ENCODE measurements around the gene SORCS2.

SORCS2 gene

DNA sequence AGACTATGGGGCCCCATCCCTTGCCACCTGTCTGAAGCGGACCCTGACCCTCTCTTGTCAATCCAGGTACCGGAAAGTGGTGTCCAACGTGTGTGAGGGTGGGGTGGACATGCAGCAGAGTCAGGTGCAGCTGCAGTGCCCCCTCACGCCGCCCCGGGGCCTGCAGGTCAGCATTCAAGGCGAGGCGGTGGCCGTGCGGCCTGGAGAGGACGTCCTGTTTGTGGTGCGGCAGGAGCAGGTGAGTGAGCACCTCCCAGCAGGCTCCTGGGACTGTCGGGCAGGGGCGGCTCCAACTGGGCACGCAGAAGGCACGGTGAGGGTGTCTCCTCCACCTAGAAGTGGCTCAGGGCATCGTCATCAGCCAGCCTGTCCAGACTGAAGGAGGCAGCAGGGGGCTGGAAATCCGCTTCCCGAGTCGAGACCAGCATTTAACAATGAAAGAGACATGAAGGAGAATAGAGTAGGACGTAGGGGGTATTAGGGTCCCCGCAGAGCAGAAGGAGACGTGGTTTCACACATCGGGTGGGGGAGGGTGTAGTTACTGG lies 525.7 kb downstream of the SORCS2 start:
- FAIRE-seq: no peak
- DNase-seq (ENCODE audit: insufficient read length, low spot score): no peak

DNA sequence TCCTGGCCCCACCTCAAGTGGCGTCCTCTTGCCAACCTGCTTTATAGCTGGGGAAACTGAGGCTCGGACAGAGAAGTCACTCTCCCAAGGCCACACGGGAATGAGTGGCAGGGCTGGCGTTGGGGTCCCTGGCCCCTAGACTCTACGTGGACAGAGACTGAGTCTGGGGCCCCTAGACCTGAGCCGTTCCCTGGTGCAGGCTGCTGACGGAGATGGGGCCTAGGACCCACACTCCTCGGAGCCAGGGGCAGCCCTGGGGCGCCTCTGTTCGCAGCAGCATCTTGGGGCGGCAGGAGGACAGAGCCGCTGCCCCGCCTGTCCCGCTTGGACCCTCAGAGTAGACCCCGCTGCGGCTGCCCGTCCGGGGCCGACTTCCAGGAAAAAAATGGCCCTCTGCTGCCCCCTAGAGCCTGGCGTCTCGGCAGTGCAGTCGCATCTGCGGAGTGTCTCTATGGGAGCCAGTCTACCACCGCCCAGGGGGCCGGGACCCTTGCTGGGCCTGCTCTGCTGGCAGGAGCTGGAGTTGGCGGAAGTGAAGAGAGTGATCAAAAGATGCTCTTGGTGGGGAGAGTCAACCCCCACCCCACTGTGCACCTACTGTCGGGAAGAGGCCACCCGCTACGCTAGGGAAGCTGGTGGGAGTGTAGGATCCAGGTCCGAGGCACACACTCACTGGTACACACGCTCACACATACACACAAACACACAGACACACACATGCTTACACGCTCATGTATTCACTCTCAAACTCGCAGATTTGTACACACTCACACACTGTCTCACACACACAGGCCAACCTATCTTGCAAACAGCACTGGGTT lies 527.2 kb downstream of the SORCS2 start:
- DNase-seq (ENCODE audit: insufficient read length, low spot score): peak; percentile 84
- FAIRE-seq: peak; percentile 44

DNA sequence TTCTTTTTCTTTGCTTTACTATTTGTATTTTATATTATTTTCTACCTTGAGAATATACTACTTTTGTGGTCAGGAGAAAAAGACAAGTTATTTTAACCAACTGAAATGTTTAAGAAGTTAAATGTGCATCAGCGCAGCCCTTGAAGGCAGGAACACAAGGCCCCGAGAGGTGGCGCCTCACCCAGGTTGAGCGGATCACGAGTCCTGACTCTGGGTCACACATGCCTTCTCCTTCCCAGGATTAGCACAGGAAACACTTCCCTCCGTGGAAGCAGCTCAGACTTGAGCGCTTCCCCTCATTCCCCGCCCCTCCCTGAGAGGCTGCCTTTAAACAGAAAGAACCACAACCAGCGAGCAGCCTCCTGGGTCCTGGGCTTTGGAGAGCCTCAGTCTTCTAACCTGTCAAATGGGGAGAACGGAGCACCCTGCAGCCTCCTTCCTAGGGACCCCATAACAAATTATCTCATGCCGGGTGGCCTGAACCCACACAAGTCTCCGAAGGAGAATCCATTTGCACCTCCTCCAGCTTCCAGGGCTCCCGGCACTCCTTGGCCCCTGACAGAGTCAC lies 529.7 kb downstream of the SORCS2 start:
- DNase-seq (ENCODE audit: insufficient read length, low spot score) (no peak), FAIRE-seq (no peak)

DNA sequence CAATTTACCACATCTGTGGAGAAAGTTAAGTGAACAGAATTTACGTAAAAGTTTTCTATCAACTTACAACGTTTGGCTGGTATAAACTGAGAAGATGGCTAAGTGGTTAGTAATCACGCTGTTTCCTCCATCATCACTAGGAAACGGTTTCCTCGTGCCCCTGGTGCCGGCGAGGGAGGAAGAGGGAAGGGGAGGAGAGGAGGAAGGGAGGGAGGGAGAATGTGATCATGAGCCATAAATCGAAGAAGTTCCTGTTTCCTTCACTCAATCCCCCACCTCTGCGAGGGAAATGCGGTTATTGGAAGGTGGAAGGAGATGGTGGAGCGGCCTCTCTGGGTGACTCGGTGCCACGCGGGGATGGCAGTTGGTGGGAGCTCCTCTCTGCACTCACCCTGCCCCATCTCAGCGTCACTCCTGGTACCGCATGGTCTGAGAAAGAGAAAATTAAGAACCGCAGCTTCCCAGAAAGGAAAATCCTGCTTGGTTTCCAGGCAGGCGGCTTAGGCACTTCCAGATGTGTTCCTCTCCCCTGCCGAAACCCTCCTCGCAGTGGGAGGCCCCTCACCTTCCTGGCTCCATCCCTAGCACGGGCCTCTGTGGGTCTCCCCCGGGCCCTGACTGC lies 530.5 kb downstream of the SORCS2 start:
- FAIRE-seq: no peak
- DNase-seq (ENCODE audit: insufficient read length, low spot score): no peak

DNA sequence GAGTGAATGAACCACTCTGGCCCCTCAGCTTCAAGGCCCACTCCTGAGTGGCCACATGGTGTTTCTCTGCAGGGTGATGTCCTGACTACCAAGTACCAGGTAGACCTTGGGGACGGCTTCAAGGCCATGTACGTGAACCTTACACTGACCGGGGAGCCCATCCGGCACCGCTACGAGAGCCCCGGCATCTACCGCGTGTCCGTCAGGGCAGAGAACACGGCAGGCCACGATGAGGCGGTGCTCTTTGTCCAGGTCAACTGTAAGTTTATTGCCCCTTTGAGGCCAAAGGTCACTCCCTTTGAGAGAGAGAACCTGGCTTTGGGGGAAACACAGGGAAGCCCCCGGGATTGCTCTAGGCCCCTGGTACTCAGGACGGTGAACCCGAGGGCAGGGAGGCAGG lies 531.3 kb downstream of the SORCS2 start:
- DNase-seq (ENCODE audit: insufficient read length, low spot score) (no peak), FAIRE-seq (no peak)

DNA sequence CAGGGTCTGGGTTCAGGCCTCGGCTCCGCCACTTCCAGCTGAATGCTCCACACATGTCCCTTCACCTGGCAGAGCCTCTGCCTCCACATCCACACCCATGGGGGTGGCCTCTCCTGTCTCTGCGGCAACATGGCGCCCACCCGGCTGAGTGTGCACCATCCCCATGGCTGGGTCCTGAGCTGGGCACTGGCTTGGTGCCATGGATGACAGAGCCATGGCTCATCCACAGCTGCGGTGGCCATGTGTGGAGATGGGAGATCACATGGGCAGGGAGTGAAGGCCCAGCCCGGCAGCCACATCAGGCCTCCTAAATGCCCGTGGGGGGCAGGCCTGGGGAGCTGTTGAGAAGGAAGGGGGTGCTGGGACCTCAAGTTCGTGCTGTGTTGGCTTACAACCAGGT lies 533.6 kb downstream of the SORCS2 start:
- no peak for FAIRE-seq
- peak; percentile 18 for DNase-seq (ENCODE audit: insufficient read length, low spot score)

DNA sequence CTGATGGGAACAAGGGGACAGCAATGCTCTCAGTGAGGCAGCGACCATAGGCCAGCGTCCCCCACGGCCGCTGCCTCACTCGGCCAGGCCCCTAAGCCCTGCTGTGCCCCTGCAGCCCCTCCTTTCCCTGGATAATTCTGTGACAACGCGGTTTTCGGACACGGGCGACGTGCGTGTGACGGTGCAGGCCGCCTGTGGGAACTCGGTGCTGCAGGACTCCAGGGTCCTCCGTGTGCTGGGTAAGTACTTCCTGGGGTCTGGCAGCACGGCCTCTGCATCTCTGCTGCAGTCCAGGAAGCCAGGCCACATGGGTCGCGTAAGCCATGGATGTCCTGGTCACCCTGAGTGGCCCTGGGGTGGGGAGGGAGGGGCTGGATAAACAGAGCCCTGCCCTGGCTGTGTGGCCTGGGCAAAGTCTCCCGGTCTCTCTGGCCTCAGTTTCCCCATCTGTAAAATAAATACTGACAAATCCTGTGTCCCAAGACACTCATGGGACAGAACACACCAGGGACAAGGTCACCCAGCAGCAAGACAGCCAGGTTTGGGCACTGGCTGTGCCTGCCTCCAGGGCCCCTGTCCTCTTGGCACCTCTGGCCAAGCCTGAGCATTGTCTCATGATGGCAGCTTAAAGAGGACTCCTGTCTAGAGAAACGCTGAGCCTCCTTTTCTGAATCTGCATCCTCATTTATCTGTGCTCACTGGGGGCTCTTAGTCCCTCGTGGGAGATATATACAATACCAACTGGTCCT lies 534.5 kb downstream of the SORCS2 start:
- DNase-seq (ENCODE audit: insufficient read length, low spot score): no peak
- FAIRE-seq: no peak

DNA sequence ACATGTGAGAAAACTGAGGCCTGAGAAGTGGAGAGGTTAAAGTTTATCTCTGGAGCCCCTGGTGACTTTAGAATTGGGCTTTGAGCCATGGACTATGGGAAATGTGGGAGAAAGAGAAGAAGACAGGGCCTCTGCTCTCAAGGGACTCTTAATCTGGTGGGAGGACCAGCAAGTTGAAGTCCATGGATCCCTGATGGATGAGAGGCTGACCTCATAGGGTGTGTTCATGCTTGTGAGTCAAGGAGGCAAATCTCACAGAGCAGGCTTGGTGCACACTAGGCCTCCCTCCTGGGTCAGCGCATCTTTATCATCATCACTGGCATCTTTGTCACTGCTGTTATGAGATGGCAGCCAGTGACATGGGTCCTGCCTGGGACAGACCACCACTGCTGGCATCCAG lies 535.4 kb downstream of the SORCS2 start:
- no peak for DNase-seq (ENCODE audit: insufficient read length, low spot score)
- FAIRE-seq: no peak

DNA sequence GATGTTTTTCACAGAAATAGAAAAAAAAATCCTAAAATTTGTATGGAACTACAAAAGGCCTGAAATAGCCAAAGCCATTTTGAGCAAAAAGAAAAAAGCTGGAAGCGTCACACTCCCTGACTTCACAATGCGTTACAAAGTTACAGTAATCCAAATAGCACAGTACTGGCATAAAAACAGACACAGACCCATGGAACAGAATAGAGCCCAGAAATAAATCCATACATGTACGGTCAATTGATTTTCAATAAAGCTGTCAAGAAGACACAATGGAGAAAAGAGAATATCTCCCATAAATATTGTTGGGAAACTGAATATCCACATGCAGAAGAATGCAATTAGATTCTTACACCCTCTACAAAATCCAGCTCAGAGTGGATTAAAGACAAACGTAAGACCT lies 539.1 kb downstream of the SORCS2 start:
- FAIRE-seq: no peak
- DNase-seq (ENCODE audit: insufficient read length, low spot score): no peak

DNA sequence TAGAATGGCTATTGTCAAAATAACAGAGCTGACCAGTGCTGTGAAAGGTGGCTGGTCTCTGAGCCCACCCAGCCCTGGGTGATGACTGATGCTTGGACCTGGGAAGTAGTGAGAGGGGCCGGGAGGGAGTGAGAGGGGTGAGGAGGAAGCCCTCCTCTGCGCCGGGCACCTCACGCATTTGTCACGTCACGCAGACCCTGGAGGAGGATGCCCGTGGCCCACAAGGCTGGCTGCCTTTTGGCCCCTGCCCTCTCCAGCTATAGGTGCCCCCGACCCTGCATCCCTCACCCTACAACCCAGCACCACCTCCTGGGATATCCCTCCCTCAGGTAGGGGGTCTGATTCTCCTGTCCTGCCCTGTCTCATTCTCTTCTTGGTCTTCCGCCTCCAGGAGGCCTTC lies 539.9 kb downstream of the SORCS2 start:
- FAIRE-seq (no peak), DNase-seq (ENCODE audit: insufficient read length, low spot score) (no peak)

DNA sequence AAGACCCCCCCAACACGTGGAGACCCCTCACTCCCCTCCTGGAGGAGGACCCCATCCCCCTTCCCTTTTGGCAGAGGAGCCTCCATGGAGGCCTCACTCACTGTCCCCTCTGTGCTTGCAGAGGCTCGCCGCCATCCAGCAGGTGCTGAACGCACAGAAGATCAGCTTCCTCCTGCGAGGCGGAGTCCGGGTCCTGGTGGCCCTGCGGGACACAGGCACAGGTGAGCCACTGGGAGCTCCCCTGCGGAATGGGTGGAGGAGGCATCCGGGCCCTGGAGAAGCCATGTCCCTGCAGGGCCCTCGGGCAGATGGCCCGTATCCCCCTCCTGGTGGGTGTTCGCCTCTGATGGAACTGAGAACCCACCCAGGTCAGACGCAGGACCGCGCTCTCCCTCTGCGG lies 540.9 kb downstream of the SORCS2 start:
- FAIRE-seq (no peak), DNase-seq (ENCODE audit: insufficient read length, low spot score) (no peak)

DNA sequence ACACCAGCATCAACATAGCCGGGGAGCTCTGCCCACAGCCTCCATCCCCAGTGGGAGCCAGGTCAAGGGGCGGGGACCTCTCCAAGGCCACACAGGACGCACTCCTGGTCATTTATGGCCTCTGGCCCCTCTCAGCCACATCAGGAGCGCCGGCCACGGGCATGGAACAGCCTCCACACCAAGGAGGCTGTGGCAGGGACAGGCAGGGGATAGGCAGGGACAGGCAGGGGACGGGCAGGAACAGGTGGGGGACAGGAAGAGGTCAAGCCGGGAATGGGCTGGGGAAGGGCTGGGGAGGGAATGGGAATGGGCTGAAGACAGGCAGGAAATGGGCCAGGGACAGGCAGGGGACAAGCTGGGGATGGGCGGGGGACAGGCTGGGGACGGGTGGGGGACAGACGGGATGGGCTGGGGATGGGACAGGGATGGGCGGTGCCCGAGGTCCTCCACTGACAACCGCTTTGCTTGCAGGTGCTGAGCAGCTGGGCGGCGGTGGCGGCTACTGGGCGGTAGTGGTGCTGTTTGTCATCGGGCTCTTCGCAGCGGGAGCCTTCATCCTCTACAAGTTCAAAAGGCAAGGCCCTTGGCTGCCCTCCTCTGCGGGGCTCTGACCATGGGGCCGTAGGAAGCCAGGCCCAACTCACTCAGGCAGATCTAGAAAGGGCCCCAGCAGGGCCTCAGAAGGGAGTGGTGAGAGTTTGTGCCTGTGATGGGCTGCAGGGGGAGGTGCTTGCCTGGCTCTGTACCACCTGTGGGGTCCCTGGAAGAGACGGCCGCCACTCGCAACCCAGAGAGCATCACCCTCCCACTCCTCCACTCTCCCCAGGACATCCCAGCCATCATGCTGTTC lies 541.7 kb downstream of the SORCS2 start:
- DNase-seq (ENCODE audit: insufficient read length, low spot score) (no peak), FAIRE-seq (no peak)

DNA sequence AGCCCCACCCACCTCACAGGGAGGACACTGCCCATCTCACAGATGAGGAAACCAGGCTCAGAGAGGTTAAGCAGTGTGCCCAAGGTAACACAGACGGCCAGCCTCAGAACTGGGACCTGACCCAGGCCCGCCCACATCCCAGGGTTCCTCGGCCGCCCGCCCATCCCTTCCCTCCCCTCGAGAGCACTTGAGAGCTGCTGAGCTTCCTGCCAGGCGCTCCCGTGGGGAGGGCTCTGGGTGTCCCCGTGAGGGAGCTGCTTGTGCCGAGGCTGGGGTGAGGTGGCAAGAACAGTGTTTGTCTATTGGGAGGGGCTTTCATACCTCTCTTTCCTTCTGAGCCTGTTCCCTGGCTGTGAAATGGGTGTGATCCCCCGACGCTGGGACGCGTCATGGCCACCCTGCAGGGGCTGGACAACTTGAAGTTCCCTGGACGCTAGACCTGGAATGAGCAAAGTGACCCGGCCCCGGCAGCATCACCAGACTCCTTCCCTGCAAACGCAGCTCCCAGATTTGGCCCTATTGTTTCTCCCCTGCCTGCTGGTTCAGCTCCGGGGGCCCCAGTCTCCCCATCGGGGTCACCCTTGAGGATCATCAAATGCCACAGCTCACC lies 542.4 kb downstream of the SORCS2 start:
- no peak for DNase-seq (ENCODE audit: insufficient read length, low spot score)
- no peak for FAIRE-seq

DNA sequence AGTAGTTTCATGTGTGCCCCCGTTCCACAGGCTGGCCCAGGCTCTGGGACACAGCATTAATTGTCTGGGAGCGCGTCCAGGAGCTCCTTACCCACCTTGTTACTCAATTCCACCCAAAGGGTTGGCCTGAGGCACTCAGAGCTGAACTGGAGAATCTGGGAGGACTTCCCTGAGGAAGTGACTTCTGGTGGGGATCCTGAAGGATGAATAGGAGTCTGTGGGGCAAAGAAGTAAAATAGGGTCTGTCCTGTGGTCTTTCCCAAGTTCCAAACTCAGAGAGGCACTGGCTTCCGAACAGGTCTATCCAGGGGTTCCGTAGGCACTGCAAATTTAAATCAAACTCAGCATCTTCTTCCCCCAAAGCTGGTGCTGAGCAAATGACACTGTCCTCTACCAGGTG lies 543.1 kb downstream of the SORCS2 start:
- DNase-seq (ENCODE audit: insufficient read length, low spot score): no peak
- FAIRE-seq: no peak

DNA sequence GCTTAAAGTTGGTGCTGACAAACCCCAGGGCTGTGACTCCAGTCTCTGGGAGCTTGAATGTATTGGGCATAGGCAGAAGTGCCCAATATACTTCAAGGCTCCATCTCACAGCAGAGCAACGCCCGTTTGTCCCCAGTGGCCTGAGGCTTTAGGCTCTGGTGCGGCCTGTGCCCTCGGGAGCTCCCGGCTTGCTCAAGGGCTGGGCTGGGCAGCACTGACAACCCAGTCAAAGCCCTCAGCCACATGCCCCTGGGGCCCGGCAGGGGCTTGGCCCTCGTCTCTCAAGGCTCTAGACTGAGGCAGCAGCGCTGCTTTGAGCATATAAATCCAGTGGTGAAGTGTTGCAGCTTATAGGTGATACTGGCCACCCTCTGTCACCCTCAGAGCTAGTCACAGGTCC lies 543.6 kb downstream of the SORCS2 start:
- no peak for FAIRE-seq
- DNase-seq (ENCODE audit: insufficient read length, low spot score): no peak

DNA sequence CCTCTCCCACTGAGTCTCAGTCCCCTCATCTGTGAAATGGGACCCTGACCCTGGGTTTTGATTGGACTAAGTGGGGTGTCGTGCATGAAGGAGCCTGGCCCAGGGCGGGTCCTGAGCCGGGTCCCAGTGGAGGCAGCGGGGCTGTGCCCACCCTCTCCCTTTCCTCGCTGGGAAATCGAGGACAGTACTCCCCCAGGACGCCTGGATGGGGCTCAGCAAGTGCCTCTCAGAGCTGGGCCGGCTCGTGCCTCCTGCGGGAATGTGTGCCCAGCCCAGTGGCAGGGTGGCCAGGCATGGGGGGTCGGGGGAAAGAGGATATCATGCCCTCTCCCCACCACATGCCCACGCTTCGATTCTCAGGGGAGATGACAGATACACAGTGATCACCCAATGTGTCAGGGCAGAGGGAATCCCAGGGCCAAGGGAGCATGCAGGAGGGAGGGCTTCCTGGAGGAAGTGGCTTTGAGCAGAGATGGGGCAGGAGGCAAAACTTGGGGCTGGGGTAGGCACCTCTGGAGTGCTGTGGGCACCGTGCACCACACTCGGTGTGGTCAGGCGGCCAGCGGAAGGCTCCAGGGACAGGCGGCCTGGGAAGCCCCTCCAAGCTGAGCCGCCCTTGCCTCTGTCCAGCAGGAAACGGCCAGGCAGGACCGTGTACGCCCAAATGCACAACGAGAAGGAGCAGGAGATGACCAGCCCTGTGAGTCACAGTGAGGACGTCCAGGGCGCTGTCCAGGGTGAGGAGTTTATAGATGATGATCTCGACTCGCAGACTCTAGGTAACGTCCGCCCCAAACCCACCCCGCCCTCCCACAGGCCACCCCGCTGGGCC lies 544.3 kb downstream of the SORCS2 start:
- DNase-seq (ENCODE audit: insufficient read length, low spot score) (peak; percentile 27), FAIRE-seq (no peak)

DNA sequence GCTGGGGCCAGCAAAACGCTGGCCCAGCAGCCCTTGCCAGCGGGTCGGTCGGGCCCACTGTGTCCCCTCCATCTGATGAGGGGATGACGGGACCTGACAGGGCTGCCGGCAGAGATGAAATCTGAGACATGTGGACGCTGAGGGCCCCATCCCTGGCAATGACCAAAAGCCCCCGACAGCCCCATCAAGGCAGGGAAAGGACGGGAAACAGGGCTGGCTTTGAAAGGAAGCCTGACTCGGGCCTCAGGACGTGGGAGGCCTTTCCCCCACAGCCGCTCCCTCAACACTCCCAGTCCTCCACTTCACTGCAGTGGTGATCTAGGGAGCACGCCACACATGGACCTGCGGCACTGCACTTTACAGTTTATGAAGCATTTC lies 544.9 kb downstream of the SORCS2 start:
- FAIRE-seq (no peak), DNase-seq (ENCODE audit: insufficient read length, low spot score) (no peak)

DNA sequence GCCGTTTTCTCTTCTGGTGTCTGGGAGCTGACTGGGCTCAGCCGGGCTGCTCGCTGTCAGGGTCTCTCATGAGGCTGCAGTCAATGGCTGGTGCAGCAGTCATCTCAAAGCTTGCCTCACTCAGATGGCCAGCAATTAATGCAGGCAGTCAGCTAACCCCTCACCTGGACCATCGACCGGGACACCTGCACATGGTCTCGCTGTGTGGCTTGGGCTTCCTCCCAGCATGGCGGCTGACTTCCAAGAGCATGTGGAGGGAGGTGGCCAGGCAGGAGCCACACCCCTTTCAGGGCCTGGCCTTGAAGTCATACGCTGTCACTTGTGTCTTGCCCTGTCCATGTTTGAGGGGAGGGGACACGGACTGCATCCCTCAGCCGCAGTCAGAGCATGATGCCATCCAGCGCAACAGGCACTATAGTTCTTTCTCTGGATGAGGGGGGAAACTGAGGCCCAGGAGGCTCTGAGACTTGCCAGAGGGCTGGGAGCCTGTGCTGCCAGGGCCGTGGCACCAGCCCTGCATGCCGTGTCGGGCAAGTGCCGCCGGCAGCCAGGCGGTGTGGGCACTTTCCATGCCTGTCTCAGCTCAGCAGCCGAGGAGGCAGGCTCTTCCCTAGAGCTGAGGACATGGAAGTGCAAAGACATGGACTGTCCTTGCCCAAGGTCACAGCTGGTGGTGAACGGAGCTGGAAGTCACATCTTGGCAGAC lies 545.6 kb downstream of the SORCS2 start:
- FAIRE-seq (no peak), DNase-seq (ENCODE audit: insufficient read length, low spot score) (no peak)
